Stimulated activated CD4-positive, alpha-beta T cell treated with anti-CD3 and anti-CD28 coated beads, Interleukin-4, amount 100 ng/mL, for 1 hour (primary cell): Measurements from ENCODE around the gene EFEMP1.

ENCODE experiments used
- DNase-seq: peaks from one replicate; pipeline ENCODE4 v3.0.0-alpha.2; 2020

Gene EFEMP1

GRCh38 chr2:55923091-55923981, at the start of gene EFEMP1:
TSS of gene EFEMP1 (minus strand) at chr2:55923782. CDS start at chr2:55922440, 1,342 bp downstream.
- DNase-seq = no peak

GRCh38 chr2:55970500-55970899, 46.9 kb upstream of the EFEMP1 start:
- no peak for DNase-seq

DNA sequence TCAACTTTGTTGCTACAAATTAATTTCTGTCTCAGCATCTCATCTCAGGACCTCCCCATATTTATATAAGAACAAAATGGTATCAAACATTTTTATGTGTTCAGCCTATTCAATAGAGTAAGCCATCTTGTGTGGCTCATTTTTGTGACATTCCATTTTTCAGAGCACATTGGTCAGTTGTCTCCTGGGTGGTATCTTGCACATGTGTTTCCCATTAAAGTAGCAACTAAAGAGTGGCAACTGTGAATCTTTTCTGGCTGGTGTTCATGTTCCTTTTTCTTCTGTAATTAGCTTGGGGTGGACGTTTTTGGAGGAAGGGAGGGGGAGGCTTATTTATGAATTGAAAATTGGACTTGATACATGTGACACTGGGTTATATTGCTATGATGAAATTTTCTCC, 45.4 kb upstream of the EFEMP1 start:
- no peak for DNase-seq

GRCh38 chr2:55966401-55967118, 43.0 kb upstream of the EFEMP1 start:
- no peak for DNase-seq

GRCh38 chr2:55965966-55966365, 42.4 kb upstream of the EFEMP1 start:
- no peak for DNase-seq

GRCh38 chr2:55965276-55965675, 41.7 kb upstream of the EFEMP1 start:
- no peak for DNase-seq

DNA sequence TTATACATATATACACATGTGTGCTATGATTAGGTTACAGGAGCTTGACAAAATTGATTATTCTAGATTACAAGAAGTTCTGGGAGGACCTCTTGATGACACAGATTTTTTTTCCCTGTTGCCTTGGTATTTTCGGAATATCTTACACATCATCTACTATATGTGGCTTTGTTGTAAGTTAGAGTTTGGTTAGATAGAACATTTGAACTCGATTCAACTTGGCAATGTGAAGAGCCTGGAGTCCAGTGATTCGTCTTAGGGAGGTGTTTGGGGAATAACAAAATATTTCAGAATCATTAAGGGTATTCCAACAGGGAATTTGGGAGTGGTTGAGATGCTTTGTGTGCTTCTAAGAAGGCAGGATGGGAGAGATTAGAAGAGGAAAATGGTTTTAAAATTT, 39.3 kb upstream of the EFEMP1 start:
- DNase-seq = no peak

DNA sequence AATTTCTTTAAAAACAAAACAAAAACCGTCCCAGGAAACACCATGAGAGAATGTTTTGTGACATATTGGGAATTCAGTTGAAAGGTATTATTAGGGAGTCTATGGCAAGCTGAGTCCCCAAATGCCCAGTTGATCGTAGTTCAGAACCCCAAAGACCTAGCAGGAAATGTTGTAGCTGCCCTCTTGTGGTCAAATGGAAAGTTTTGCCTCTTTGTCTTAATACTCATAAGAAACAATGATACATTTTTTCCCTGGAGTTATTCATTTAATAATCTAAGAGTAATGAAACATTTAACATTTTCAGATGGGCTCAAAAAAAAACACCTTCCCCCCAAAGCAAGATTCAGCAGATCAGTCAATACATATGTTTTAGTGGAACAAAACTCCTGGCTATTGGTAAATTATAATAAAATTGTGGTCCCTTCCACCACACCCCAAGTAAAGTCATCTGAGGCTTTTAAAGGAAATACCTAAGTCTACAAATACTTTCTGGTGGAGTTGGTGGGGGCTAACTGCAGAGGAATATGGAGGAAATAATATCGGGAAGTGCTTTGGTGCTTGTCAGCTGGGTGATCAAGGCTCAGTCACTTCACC, 37.8 kb upstream of the EFEMP1 start:
- DNase-seq = no peak

- DNase-seq = no peak
Observed at GRCh38 chr2:55958756-55959155, 35.2 kb upstream of the EFEMP1 start.

- DNase-seq = no peak
Observed at GRCh38 chr2:55957142-55957541, 33.6 kb upstream of the EFEMP1 start.

DNA sequence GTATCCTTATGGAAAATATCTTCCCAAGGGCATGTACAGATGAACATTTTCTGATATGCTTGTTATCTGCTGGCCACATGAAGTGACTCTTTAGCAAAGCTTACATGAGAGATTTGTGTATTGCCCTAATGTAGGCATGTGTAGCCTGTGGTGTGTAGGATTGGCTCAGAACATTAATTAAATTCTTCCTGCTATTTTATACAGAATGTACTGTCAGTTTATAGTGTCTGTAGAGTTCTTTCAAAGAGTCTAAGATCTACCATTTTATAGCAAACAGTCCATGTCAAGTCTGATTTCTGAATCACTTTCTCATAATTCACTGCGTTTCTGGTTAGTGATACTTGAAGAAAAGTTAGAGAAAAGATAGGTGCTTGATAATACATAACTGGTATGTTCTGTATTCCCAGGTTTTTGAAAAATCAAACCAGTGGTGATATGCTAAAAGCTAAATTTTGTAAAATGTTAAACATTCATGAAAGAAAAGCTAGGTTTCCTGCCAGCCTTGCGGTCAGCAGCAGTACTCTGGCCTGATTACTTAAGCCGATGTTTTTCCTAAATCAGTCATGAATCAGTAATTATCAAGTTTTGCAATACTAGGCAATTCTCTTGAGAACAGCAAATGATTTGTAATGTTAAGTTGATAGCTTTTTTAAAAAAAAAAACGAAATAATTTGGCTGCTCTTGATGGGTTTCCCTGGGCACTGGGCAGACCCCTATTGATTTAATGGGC, 30.9 kb upstream of the EFEMP1 start:
- DNase-seq = no peak

DNA sequence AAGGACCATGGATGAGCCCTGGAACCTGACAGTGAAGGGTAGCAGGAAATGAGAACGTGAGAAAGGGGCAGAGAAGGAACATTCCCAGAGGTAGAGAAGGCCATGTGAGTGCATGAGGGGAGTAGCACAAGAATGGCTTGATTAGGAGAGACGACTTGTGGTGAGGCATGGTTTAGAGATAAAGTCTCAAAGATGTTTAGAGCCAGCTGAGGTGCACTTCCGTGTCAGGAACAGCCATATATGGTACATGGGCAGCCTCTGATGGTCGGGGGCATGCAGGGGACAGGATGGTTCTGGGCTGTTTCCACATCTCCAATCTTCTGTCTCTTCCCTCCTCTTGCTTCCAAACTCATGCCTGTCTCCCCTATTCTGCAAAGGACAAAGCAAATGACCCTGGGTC, 28.8 kb upstream of the EFEMP1 start:
- no peak for DNase-seq

GRCh38 chr2:55951533-55951932, 28.0 kb upstream of the EFEMP1 start:
- no peak for DNase-seq

- DNase-seq = no peak
Observed at GRCh38 chr2:55949613-55950012, 26.0 kb upstream of the EFEMP1 start.

GRCh38 chr2:55949211-55949610, 25.6 kb upstream of the EFEMP1 start:
- no peak for DNase-seq

- DNase-seq = no peak
Observed at GRCh38 chr2:55948176-55948923, 24.8 kb upstream of the EFEMP1 start.

GRCh38 chr2:55947752-55948151, 24.2 kb upstream of the EFEMP1 start:
- no peak for DNase-seq

GRCh38 chr2:55946793-55947192, 23.2 kb upstream of the EFEMP1 start:
- no peak for DNase-seq

DNA sequence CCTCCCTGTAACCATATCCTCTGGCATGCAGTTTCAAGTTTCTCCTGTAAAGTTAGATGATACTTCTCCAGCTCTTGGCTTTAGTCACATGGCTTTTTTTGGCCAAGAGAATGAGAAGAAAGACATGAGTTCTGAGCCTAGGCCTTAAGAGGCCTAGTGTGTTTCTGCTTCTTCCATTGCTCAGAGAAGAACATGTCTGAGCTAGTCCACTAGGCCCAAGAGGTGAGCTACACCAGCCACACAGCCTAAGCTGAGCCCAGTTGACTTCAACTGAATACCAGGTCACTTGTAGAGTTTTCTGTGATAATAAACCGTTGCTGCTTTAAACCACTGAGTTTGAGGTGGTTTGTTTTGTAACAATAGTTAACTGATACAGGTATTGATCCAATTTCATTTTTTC, 19.9 kb upstream of the EFEMP1 start:
- no peak for DNase-seq

DNA sequence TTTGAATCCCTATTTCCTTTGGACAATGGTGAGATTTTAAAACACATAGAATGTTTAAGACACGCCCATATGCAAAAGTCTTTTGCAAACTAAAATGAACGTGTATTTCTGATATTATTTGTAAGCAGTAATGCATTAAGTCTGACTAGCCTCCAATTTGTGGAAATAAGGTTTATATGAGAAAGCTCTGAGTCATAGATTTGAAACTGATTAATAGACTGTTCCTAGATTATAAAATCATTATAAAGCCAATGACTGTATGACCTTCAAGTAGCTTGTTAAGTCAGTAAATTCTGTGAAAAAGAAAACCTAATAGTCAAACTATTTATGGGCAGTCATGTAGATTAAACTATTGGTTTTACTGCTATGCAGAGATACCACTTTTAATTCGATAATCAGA, 12.8 kb upstream of the EFEMP1 start:
- no peak for DNase-seq

- no peak for DNase-seq
Observed at GRCh38 chr2:55934337-55934736, 10.8 kb upstream of the EFEMP1 start.

- DNase-seq = no peak
Observed at GRCh38 chr2:55932843-55933242, 9.3 kb upstream of the EFEMP1 start.
